CD4-positive, alpha-beta T cell (primary cell): Measurements from ENCODE around the gene UHRF1. TPM values are rescaled to one million over a fixed set of nuclear protein-coding genes. Genes with fewer than 3 reads are reported as not detected.
"Not testable (repeated sequence)": the region's sequence is repeated elsewhere in the genome, so short reads cannot be mapped to it uniquely, and the experiment has no call there.

ENCODE experiments used
- ATAC-seq: fragments of 200-7000 bp; cut with Tn5 transposase; one replicate; pipeline ENCODE4 v1.10.0; 2022; ENCODE audit warnings: mild to moderate bottlenecking; ENCODE audit not compliant: poor library complexity
- CTCF ChIA-PET: fragments of 350-600 bp; sonication (Branson Sonifier 250); formaldehyde crosslinking; loops from one replicate; lab custom pipeline; 2021; ENCODE audit warnings: antibody characterized with exemption, inconsistent platforms; lab: Charles Lee
- POLR2A ChIA-PET: fragments of 350-600 bp; sonication (Branson Sonifier 250); formaldehyde crosslinking; loops from one replicate; lab custom pipeline; 2021; ENCODE audit warnings: antibody characterized with exemption, inconsistent platforms; lab: Charles Lee
- DNase-seq, 14 experiments: peaks; one replicate each; pipeline ENCODE4 v3.0.0-alpha.2; 2013 to 2020; ENCODE audit warnings: mixed read lengths in 2 of 14
- H3K27ac ChIP-seq, 2 donors: one replicate each; pipeline versions ENCODE4 v1.5.1 to v1.7.0; 2013; ENCODE audit warnings: low read length in 2 of 2, low read depth in 1 of 2, mild to moderate bottlenecking in 1 of 2
- H3K27me3 ChIP-seq, 2 experiments: 1 replicate in 1 of 2; 2 replicates in 1 of 2; pipeline versions ENCODE4 v1.6.1 to v1.7.0; 2013; ENCODE audit warnings: low read length in 2 of 2, control low read depth in 1 of 2, mild to moderate bottlenecking in 1 of 2, moderate library complexity in 1 of 2; ENCODE audit not compliant: insufficient read depth in 2 of 2, control insufficient read depth in 1 of 2
- H3K36me3 ChIP-seq: one replicate; pipeline ENCODE4 v1.6.1; 2013; ENCODE audit warnings: low read length, control low read depth; ENCODE audit not compliant: insufficient read depth
- H3K4me1 ChIP-seq: one replicate; pipeline ENCODE4 v1.6.1; 2013; ENCODE audit warnings: low read length, control low read depth; ENCODE audit not compliant: insufficient read depth
- H3K4me3 ChIP-seq: one replicate; pipeline ENCODE4 v1.5.1; 2013; ENCODE audit warnings: mild to moderate bottlenecking, low read length, moderate library complexity
- H3K9me3 ChIP-seq, 2 experiments: 1 replicate in 1 of 2; 2 replicates in 1 of 2; pipeline versions ENCODE4 v1.6.1 to v1.7.0; 2013; ENCODE audit warnings: low read length in 2 of 2, mild to moderate bottlenecking in 2 of 2, control low read depth in 1 of 2, moderate library complexity in 1 of 2; ENCODE audit not compliant: control insufficient read depth in 1 of 2, insufficient read depth in 1 of 2
- H3K27ac Mint-ChIP-seq: one replicate; pipeline ENCODE4 v1.8.0; 2020; ENCODE audit warnings: mixed read lengths
- H3K27me3 Mint-ChIP-seq: one replicate; pipeline ENCODE4 v1.8.0; 2021; ENCODE audit warnings: mixed read lengths
- H3K36me3 Mint-ChIP-seq: one replicate; pipeline ENCODE4 v1.8.0; 2021; ENCODE audit warnings: low read depth, mixed read lengths
- H3K4me1 Mint-ChIP-seq: one replicate; pipeline ENCODE4 v1.8.0; 2021; ENCODE audit warnings: low read depth, mixed read lengths
- H3K4me3 Mint-ChIP-seq: one replicate; pipeline ENCODE4 v1.8.0; 2020; ENCODE audit warnings: mild to moderate bottlenecking, mixed read lengths
- H3K9me3 Mint-ChIP-seq: one replicate; pipeline ENCODE4 v1.8.0; 2020; ENCODE audit warnings: mixed read lengths
- CTCF ChIP-seq: fragments of 200-600 bp; IDR thresholded peaks from one replicate; pipeline ENCODE4 v1.8.0; 2022; ENCODE audit warnings: antibody characterized with exemption, mild to moderate bottlenecking
- intact Hi-C, 2 experiments: fragments of 100-400 bp; cut with DNase I in 1 of 2; cut with micrococcal nuclease in 1 of 2; formaldehyde crosslinking; loops; one replicate each; pipeline versions ENCODE4 v1.15.1 to v1.9.0; 2023 to 2025; cut with DNase I, micrococcal nuclease
- total RNA-seq, 174 experiments: library from RNA in 2 of 174; stranded (reverse) in 2 of 174; gene quantifications; one replicate each; pipeline ENCODE4 v1.2.3 and lab custom pipeline; 2021 to 2026

Gene UHRF1
- total RNA-seq, 2 experiments from 2014 or later = 0.16 to 0.20 TPM

GRCh38 chr19:4935444-4935843, 26.1 kb downstream of the UHRF1 start:
- intact Hi-C loops = no loop called here
- Histone ChIP-seq H3K27ac (no peak overlapping the region), H3K9me3 (peaks cover 0 to 6% of the 10 kb centered on the region in 2 experiments), H3K27me3 (no peaks in the 10 kb centered on the region), H3K4me3 (no peak overlapping the region), H3K4me1 (no peaks in the 10 kb centered on the region), H3K36me3 (no peaks in the 10 kb centered on the region)
- Mint-ChIP-seq H3K9me3 (no peaks in the 10 kb centered on the region), H3K36me3 (no peaks in the 10 kb centered on the region), H3K4me1 (no peaks in the 10 kb centered on the region), H3K4me3 (no peak overlapping the region), H3K27ac (no peak overlapping the region), H3K27me3 (no peaks in the 10 kb centered on the region)
- POLR2A ChIA-PET = no interaction called here
- DNase-seq (no peak), ATAC-seq (no peak)
- CTCF ChIA-PET = no interaction called here
- no peak for TF ChIP-seq CTCF

GRCh38 chr19:4937060-4937459, 27.8 kb downstream of the UHRF1 start:
- Mint-ChIP-seq H3K27ac (no peak overlapping the region), H3K9me3 (no peaks in the 10 kb centered on the region), H3K4me1 (no peaks in the 10 kb centered on the region), H3K4me3 (no peak overlapping the region), H3K36me3 (no peaks in the 10 kb centered on the region), H3K27me3 (no peaks in the 10 kb centered on the region)
- H3K4me3 ChIP-seq = no peak overlapping the region
- H3K36me3 ChIP-seq = no peaks in the 10 kb centered on the region
- ChIA-PET CTCF (no interaction called here), POLR2A (no interaction called here)
- no peak overlapping the region for H3K27ac ChIP-seq
- ATAC-seq (no peak), DNase-seq (no peak)
- intact Hi-C loops = no loop called here
- H3K9me3 ChIP-seq = peaks cover 0 to 6% of the 10 kb centered on the region in 2 experiments
- no peaks in the 10 kb centered on the region for H3K4me1 ChIP-seq
- H3K27me3 ChIP-seq = no peaks in the 10 kb centered on the region
- TF ChIP-seq CTCF = no peak

- CTCF ChIA-PET, intact Hi-C loops, ATAC-seq, H3K4me1 ChIP-seq, DNase-seq, H3K27ac ChIP-seq, H3K36me3 ChIP-seq, POLR2A ChIA-PET, H3K9me3 Mint-ChIP-seq, H3K27ac Mint-ChIP-seq, H3K27me3 Mint-ChIP-seq, H3K4me3 Mint-ChIP-seq, H3K4me1 Mint-ChIP-seq, H3K36me3 Mint-ChIP-seq, H3K4me3 ChIP-seq, H3K27me3 ChIP-seq, H3K9me3 ChIP-seq: not testable (repeated sequence)
Measured at GRCh38 chr19:4938461-4938860, 29.2 kb downstream of the UHRF1 start.

GRCh38 chr19:4939466-4939865, 30.2 kb downstream of the UHRF1 start:
- Mint-ChIP-seq H3K27me3 (no peaks in the 10 kb centered on the region), H3K36me3 (no peaks in the 10 kb centered on the region), H3K9me3 (no peaks in the 10 kb centered on the region), H3K4me1 (no peaks in the 10 kb centered on the region), H3K4me3 (no peak overlapping the region), H3K27ac (no peak overlapping the region)
- no peak for TF ChIP-seq CTCF
- ATAC-seq (no peak), DNase-seq (no peak)
- Histone ChIP-seq H3K27me3 (no peaks in the 10 kb centered on the region), H3K4me3 (no peak overlapping the region), H3K36me3 (no peaks in the 10 kb centered on the region), H3K4me1 (no peaks in the 10 kb centered on the region), H3K27ac (no peak overlapping the region), H3K9me3 (no peaks in the 10 kb centered on the region)
- intact Hi-C loops = no loop called here
- ChIA-PET CTCF (no interaction called here), POLR2A (no interaction called here)

GRCh38 chr19:4941638-4942169, 32.4 kb downstream of the UHRF1 start:
- H3K36me3 ChIP-seq, H3K4me1 ChIP-seq, intact Hi-C loops, H3K36me3 Mint-ChIP-seq, H3K4me3 ChIP-seq, H3K27me3 ChIP-seq, POLR2A ChIA-PET, H3K27ac ChIP-seq, H3K4me3 Mint-ChIP-seq, H3K4me1 Mint-ChIP-seq, H3K9me3 ChIP-seq, H3K27me3 Mint-ChIP-seq, DNase-seq, CTCF ChIA-PET, H3K27ac Mint-ChIP-seq, ATAC-seq, H3K9me3 Mint-ChIP-seq: not testable (repeated sequence)
